Panc1 (cell line): ENCODE data around the gene CHRNA5.

ENCODE experiments used
- CTCF ChIP-seq: fragments of 450-650 bp; IDR thresholded peaks from 2 replicates; pipeline ENCODE4 v1.5.1; 2017; ENCODE audit warnings: mild to moderate bottlenecking
- TCF7L2 ChIP-seq: IDR thresholded peaks from 2 replicates; pipeline ENCODE4 v1.6.1; 2011; ENCODE audit warnings: mild to moderate bottlenecking, low read depth, low read length, inconsistent platforms

DNA sequence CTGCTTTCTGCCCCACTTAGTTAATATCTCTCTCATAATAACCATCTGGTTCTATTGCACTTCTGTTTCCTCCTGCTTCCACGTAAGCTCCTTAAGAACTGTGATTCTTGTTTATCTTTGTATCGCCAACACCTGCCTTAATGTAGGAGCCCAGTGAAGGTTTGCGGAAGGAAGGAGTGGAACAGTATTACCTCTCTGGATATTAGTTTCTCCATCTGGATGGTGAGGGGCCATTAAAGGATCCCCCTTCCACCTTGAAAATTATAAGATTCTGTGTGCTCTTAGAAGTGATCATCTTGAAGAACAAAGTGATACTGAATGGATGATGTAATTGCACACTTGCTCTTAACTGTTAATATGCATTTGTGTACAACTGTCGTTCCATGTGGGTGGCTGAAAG lies 2.2 kb downstream of the CHRNA5 start:
- no peak for TF ChIP-seq TCF7L2
- TF ChIP-seq CTCF: no peak
